Body of pancreas (tissue), 4 donors: ENCODE measurements around the gene C18orf32. TPM values are rescaled to one million over a fixed set of nuclear protein-coding genes. Genes with fewer than 3 reads are reported as not detected.
"Not testable (repeated sequence)": the region's sequence is repeated elsewhere in the genome, so short reads cannot be mapped to it uniquely, and the experiment has no call there.

Experiments
- ATAC-seq: fragments of 150-250 bp; one replicate; pipeline ENCODE4 v1.9.1; 2016
- DNase-seq, 4 donors: peaks; one replicate each; pipeline ENCODE4 v3.0.0-alpha.2; 2019
- H3K27ac ChIP-seq, 4 donors: fragments of 200-600 bp; sonication (generic); 1 replicate in 3 of 4; 2 replicates in 1 of 4; pipeline versions ENCODE4 v1.5.1 to v1.6.1; 2016 to 2019; ENCODE audit warnings: mild to moderate bottlenecking in 1 of 4, mixed read lengths in 1 of 4, moderate library complexity in 1 of 4
- H3K27me3 ChIP-seq, 2 donors: fragments of 200-600 bp; sonication (generic); one replicate each; pipeline ENCODE4 v1.6.0; 2016; ENCODE audit warnings: mild to moderate bottlenecking in 1 of 2
- H3K36me3 ChIP-seq, 2 donors: fragments of 200-600 bp; sonication (generic); replicated peaks in 1 of 2; 2 replicates each; pipeline ENCODE4 v1.5.1; 2016; ENCODE audit warnings: low read depth in 2 of 2; ENCODE audit not compliant: insufficient read depth in 1 of 2
- H3K4me1 ChIP-seq: fragments of 200-600 bp; sonication (generic); one replicate; pipeline ENCODE4 v1.6.0; 2016
- H3K4me3 ChIP-seq, 2 donors: fragments of 200-600 bp; sonication (generic); 1 replicate in 1 of 2; 2 replicates in 1 of 2; pipeline ENCODE4 v1.5.1; 2016 to 2019
- H3K9me3 ChIP-seq, 3 donors: fragments of 200-600 bp; sonication (generic); 1 replicate in 2 of 3; 2 replicates in 1 of 3; pipeline ENCODE4 v1.5.1; 2016
- CTCF ChIP-seq, 7 experiments: fragments of 450-650 bp in 4 of 7; fragments of 200-600 bp in 3 of 7; sonication (generic) in 3 of 7; IDR thresholded peaks; one replicate each; pipeline ENCODE4 v1.5.1; 2016 to 2019; ENCODE audit warnings: antibody characterized with exemption in 7 of 7
- POLR2A ChIP-seq, 3 donors: fragments of 450-650 bp; IDR thresholded peaks; one replicate each; pipeline ENCODE4 v1.6.1; 2016; ENCODE audit warnings: antibody characterized with exemption in 3 of 3, mild to moderate bottlenecking in 2 of 3
- WGBS, 2 donors: methylation state at CpG; one replicate each; pipeline ENCODE4 v1.1.5; 2017; 5-methylcytosine and 5-hydroxymethylcytosine counted together
- intact Hi-C: fragments of 100-400 bp; cut with DNase I; formaldehyde crosslinking; loops from one replicate; pipeline ENCODE4 v1.15.1; 2023
- total RNA-seq, 2 donors: library from RNA; depleted of rRNA; stranded (reverse); fragments of >200 nt; gene quantifications; one replicate each; pipeline ENCODE4 v1.1.0, GENCODE V29; 2016

C18orf32 gene
- total RNA-seq, 2 donors from 2014 or later: 19.7 to 22.4 TPM

- Histone ChIP-seq H3K4me1 (peaks cover 35% of the 10 kb centered on the region), H3K4me3 (no peak overlapping the region), H3K36me3 (no peaks in the 10 kb centered on the region), H3K27me3 (no peaks in the 10 kb centered on the region), H3K27ac (no peak overlapping the region), H3K9me3 (no peaks in the 10 kb centered on the region)
- 94 to 98% methylated on average over 4 of the region's 4 CpGs for WGBS, 2 donors
- ATAC-seq: no peak
- intact Hi-C loops: no loop called here
- no peak for DNase-seq
- no peak for TF ChIP-seq CTCF (IDR thresholded peaks at IDR 0.05)
- no peak for TF ChIP-seq POLR2A (IDR thresholded peaks at IDR 0.05)
Observed at GRCh38 chr18:49457616-49458015, 29.4 kb downstream of the C18orf32 start.

GRCh38 chr18:49456794-49457193 is 30.2 kb downstream of the C18orf32 start:
- DNase-seq (no peak), ATAC-seq (no peak)
- Histone ChIP-seq H3K27me3 (no peaks in the 10 kb centered on the region), H3K4me1 (peaks cover 35% of the 10 kb centered on the region), H3K36me3 (no peaks in the 10 kb centered on the region), H3K9me3 (no peaks in the 10 kb centered on the region), H3K4me3 (no peak overlapping the region), H3K27ac (no peak overlapping the region)
- TF ChIP-seq CTCF (IDR thresholded peaks at IDR 0.05) (no peak), POLR2A (IDR thresholded peaks at IDR 0.05) (no peak)
- WGBS, 2 donors: 18 to 31% methylated on average over 1 of the region's 1 CpG
- intact Hi-C loops: no loop called here

- ATAC-seq, H3K27me3 ChIP-seq, H3K36me3 ChIP-seq, H3K4me1 ChIP-seq, DNase-seq, H3K4me3 ChIP-seq, H3K27ac ChIP-seq, intact Hi-C loops: not testable (repeated sequence)
- peaks cover 0 to 33% (median 0%) of the 10 kb centered on the region in 3 donors for H3K9me3 ChIP-seq
- WGBS, 2 donors: 83 to 98% methylated on average over 4 to 10 of the region's 12 CpGs
Observed at GRCh38 chr18:49452534-49452933, 34.5 kb downstream of the C18orf32 start.

GRCh38 chr18:49447810-49448745 is 39.0 kb downstream of the C18orf32 start:
- peaks cover 0 to 37% (median 0%) of the 10 kb centered on the region in 3 donors for H3K9me3 ChIP-seq
- ATAC-seq (no peak), DNase-seq (no peak)
- WGBS, 2 donors: 56 to 72% methylated on average over 3 of the region's 3 CpGs
- TF ChIP-seq CTCF (IDR thresholded peaks at IDR 0.05) (peak in 1 of 7 experiments; percentile 10), POLR2A (IDR thresholded peaks at IDR 0.05) (no peak)
- intact Hi-C loops: no loop called here
- no peaks in the 10 kb centered on the region for H3K36me3 ChIP-seq
- H3K27ac ChIP-seq: no peak overlapping the region
- no peak overlapping the region for H3K4me3 ChIP-seq
- H3K27me3 ChIP-seq: no peaks in the 10 kb centered on the region
- H3K4me1 ChIP-seq: no peaks in the 10 kb centered on the region

GRCh38 chr18:49446481-49446880 is 40.6 kb downstream of the C18orf32 start:
- TF ChIP-seq POLR2A (IDR thresholded peaks at IDR 0.05) (no peak), CTCF (IDR thresholded peaks at IDR 0.05) (no peak)
- 85 to 94% methylated on average over 5 of the region's 5 CpGs for WGBS, 2 donors
- no peak for DNase-seq
- no peak overlapping the region for H3K27ac ChIP-seq
- H3K4me1 ChIP-seq: no peaks in the 10 kb centered on the region
- peaks cover 0 to 37% (median 0%) of the 10 kb centered on the region in 3 donors for H3K9me3 ChIP-seq
- intact Hi-C loops: no loop called here
- ATAC-seq: no peak
- no peaks in the 10 kb centered on the region for H3K36me3 ChIP-seq
- no peak overlapping the region for H3K4me3 ChIP-seq
- H3K27me3 ChIP-seq: no peaks in the 10 kb centered on the region
